Dedifferentiated amniotic fluid mesenchymal stem cell (primary cell): ENCODE measurements around the gene RHBDD2.
"Not testable (repeated sequence)": the region's sequence is repeated elsewhere in the genome, so short reads cannot be mapped to it uniquely, and the experiment has no call there.

Source experiments
- DNase-seq: peaks from one replicate; pipeline ENCODE4 v3.0.0-alpha.2; 2016; ENCODE audit errors: extremely low spot score

The RHBDD2 gene

GRCh38 chr7:75878769-75879611, at the start of gene RHBDD2:
TSS of gene RHBDD2 (plus strand) at chr7:75879034. CDS start at chr7:75879083, 49 bp downstream.
- DNase-seq = peak; percentile 94

- not testable (repeated sequence) for DNase-seq
Measured at GRCh38 chr7:75829656-75830055, 49.2 kb upstream of the RHBDD2 start.

GRCh38 chr7:75830978-75831377, 47.9 kb upstream of the RHBDD2 start:
- DNase-seq = no peak

GRCh38 chr7:75833662-75834061, 45.2 kb upstream of the RHBDD2 start:
- DNase-seq = not testable (repeated sequence)

- no peak for DNase-seq
Measured at GRCh38 chr7:75835688-75836285, 43.0 kb upstream of the RHBDD2 start.

GRCh38 chr7:75836798-75837197, 42.0 kb upstream of the RHBDD2 start:
- DNase-seq = no peak

- not testable (repeated sequence) for DNase-seq
Measured at GRCh38 chr7:75838281-75838930, 40.4 kb upstream of the RHBDD2 start.

GRCh38 chr7:75840029-75840428, 38.8 kb upstream of the RHBDD2 start:
- no peak for DNase-seq

GRCh38 chr7:75842836-75843446, 35.9 kb upstream of the RHBDD2 start:
- peak; percentile 82 for DNase-seq

- DNase-seq = no peak
Measured at GRCh38 chr7:75843613-75844116, 35.2 kb upstream of the RHBDD2 start.

- DNase-seq = no peak
Measured at GRCh38 chr7:75844158-75844557, 34.7 kb upstream of the RHBDD2 start.

- DNase-seq = not testable (repeated sequence)
Measured at GRCh38 chr7:75845132-75845531, 33.7 kb upstream of the RHBDD2 start.

GRCh38 chr7:75847707-75848106, 31.1 kb upstream of the RHBDD2 start:
- no peak for DNase-seq

- no peak for DNase-seq
Measured at GRCh38 chr7:75849573-75849972, 29.3 kb upstream of the RHBDD2 start.

- DNase-seq = no peak
Measured at GRCh38 chr7:75850235-75850634, 28.6 kb upstream of the RHBDD2 start.

- DNase-seq = no peak
Measured at GRCh38 chr7:75854233-75854632, 24.6 kb upstream of the RHBDD2 start.

GRCh38 chr7:75854813-75855345, 24.0 kb upstream of the RHBDD2 start:
- DNase-seq = not testable (repeated sequence)

- DNase-seq = no peak
Measured at GRCh38 chr7:75856536-75856935, 22.3 kb upstream of the RHBDD2 start.

GRCh38 chr7:75858410-75858809, 20.4 kb upstream of the RHBDD2 start:
- no peak for DNase-seq

GRCh38 chr7:75861636-75862035, 17.2 kb upstream of the RHBDD2 start:
- DNase-seq = no peak

- DNase-seq = not testable (repeated sequence)
Measured at GRCh38 chr7:75864251-75864650, 14.6 kb upstream of the RHBDD2 start.

- DNase-seq = no peak
Measured at GRCh38 chr7:75866114-75866488, 12.7 kb upstream of the RHBDD2 start.
